Measurements from ENCODE around the gene S100G. TPM values are rescaled to one million over a fixed set of nuclear protein-coding genes. Genes with fewer than 3 reads are reported as not detected.

S100G gene
- total RNA-seq, 1 donor from 2014 or later = not detected

GRCh38 chrX:16646366-16647138 lies 3.4 kb upstream of the S100G start:
- DNase-seq (ENCODE audit: low spot score) = no peak

- no peak for DNase-seq (ENCODE audit: low spot score)
Measured at GRCh38 chrX:16651391-16652024, 1.6 kb downstream of the S100G start.

- DNase-seq (ENCODE audit: low spot score) = no peak
Measured at GRCh38 chrX:16653424-16653823, 3.5 kb downstream of the S100G start.

- no peak for DNase-seq (ENCODE audit: low spot score)
Measured at GRCh38 chrX:16654093-16654492, 4.1 kb downstream of the S100G start.

GRCh38 chrX:16658284-16658683 lies 8.3 kb downstream of the S100G start:
- DNase-seq (ENCODE audit: low spot score) = no peak

GRCh38 chrX:16659321-16659720 lies 9.4 kb downstream of the S100G start:
- DNase-seq (ENCODE audit: low spot score) = no peak

- DNase-seq (ENCODE audit: low spot score) = no peak
Measured at GRCh38 chrX:16661495-16661894, 11.5 kb downstream of the S100G start.

- no peak for DNase-seq (ENCODE audit: low spot score)
Measured at GRCh38 chrX:16662402-16662801, 12.4 kb downstream of the S100G start.

- DNase-seq (ENCODE audit: low spot score) = no peak
Measured at GRCh38 chrX:16664074-16664473, 14.1 kb downstream of the S100G start.

- no peak for DNase-seq (ENCODE audit: low spot score)
Measured at GRCh38 chrX:16664626-16665025, 14.7 kb downstream of the S100G start.

- DNase-seq (ENCODE audit: low spot score) = no peak
Measured at GRCh38 chrX:16665089-16665488, 15.1 kb downstream of the S100G start.

GRCh38 chrX:16666541-16666940 lies 16.6 kb downstream of the S100G start:
- DNase-seq (ENCODE audit: low spot score) = no peak

GRCh38 chrX:16671005-16671404 lies 21.0 kb downstream of the S100G start:
- DNase-seq (ENCODE audit: low spot score) = no peak

GRCh38 chrX:16678689-16679088 lies 28.7 kb downstream of the S100G start:
- DNase-seq (ENCODE audit: low spot score) = no peak

- DNase-seq (ENCODE audit: low spot score) = no peak
Measured at GRCh38 chrX:16683007-16683664, 33.2 kb downstream of the S100G start.

GRCh38 chrX:16687514-16687913 lies 37.6 kb downstream of the S100G start:
- DNase-seq (ENCODE audit: low spot score) = no peak

- peak; percentile 62 for DNase-seq (ENCODE audit: low spot score)
Measured at GRCh38 chrX:16695079-16695676, 45.2 kb downstream of the S100G start.

GRCh38 chrX:16696956-16697355 lies 47.0 kb downstream of the S100G start:
- no peak for DNase-seq (ENCODE audit: low spot score)

GRCh38 chrX:16699389-16699788 lies 49.4 kb downstream of the S100G start:
- DNase-seq (ENCODE audit: low spot score) = no peak

GRCh38 chrX:16700734-16701133 lies 50.8 kb downstream of the S100G start:
- no peak for DNase-seq (ENCODE audit: low spot score)

GRCh38 chrX:16702700-16703599 lies 53.0 kb downstream of the S100G start:
- no peak for DNase-seq (ENCODE audit: low spot score)
